ENCODE measurements around the gene WDCP.

DNA sequence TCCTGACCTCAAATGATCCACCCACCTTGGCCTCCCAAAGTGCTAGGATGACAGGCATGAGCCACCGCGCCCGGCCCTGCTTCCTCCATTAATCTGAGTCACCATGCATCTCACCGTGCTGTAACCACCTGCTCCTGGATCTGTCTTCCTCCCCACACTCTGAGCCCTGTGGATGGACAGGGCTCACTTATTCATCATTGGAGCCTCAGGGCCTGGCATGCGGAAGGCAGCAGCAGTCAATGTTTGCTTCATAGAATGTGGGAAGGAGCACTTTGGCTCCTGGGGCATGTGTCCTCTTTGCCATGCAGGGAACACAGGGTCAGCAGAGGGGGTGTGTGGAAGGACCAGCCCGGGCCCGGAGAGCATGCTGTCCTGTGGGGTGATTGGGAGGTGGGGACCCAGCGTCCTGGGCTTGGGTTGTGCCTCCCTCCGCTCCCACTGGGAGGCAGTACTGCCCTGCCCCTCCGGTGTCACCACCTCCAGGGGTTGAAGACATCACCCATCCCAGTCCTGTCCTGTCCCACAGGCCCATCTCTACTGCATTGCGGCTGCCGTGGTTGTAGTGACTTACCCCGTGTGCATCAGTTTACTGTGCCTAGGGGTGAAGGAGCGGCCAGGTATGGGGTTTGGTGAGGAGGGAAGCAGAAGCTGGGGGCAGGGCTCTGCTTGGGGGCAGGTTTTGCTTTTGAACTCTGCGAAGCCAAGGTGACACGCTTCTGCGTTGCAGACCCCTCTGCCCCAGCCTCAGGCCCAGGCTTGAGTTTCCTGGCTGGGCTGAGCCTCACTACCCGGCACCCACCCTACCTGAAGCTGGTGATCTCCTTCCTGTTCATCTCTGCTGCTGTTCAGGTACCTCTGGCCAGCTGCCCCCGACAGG, 25.8 kb downstream of the WDCP start:
- TF ChIP-seq CTCF (conservative IDR thresholded peaks at IDR 0.05 in 1 of 2, IDR thresholded peaks at IDR 0.05 in 1 of 2; ENCODE audit: extremely low read depth in 1 of 2, insufficient read depth in 1 of 2, low read depth in 1 of 2, low read length in 2 of 2) (peak; percentile 22 to 49), EZH2 (IDR thresholded peaks at IDR 0.05; ENCODE audit: borderline replicate concordance, low read length) (no peak)

All from mammary epithelial cell (primary cell).